SK-N-SH treated with all-trans-retinoic acid at 6 μM for 48 hours (cell line): ENCODE data around the gene CRABP1.

Experiments
- BACH2 ChIP-seq: fragments of 250-450 bp; sonication (Bioruptor Pico); IDR thresholded peaks from 2 replicates; pipeline ENCODE4 v1.9.0; 2021; ENCODE audit warnings: mild to moderate bottlenecking, borderline replicate concordance
- ESRRG ChIP-seq: fragments of 250-450 bp; sonication (Bioruptor Pico); IDR thresholded peaks from 2 replicates; pipeline ENCODE4 v1.6.1; 2021; ENCODE audit warnings: mild to moderate bottlenecking
- SNAI2 ChIP-seq: fragments of 250-450 bp; sonication (Bioruptor Pico); IDR thresholded peaks from 2 replicates; pipeline ENCODE4 v1.5.0; 2020; ENCODE audit warnings: mild to moderate bottlenecking, moderate library complexity
- ZFP3 ChIP-seq: fragments of 250-450 bp; sonication (Bioruptor Pico); IDR thresholded peaks from 2 replicates; pipeline ENCODE4 v1.5.0; 2020; ENCODE audit warnings: mild to moderate bottlenecking, moderate library complexity
- TF ChIP-seq, protein P1 (sequence below): fragments of 250-450 bp; sonication (Bioruptor Pico); IDR thresholded peaks from 2 replicates; pipeline ENCODE4 v1.5.1; 2020; ENCODE audit warnings: low read depth, mild to moderate bottlenecking, moderate library complexity
- TF ChIP-seq, protein P2 (sequence below): fragments of 250-450 bp; sonication (Bioruptor Pico); IDR thresholded peaks from 2 replicates; pipeline ENCODE4 v1.8.0; 2020; ENCODE audit warnings: mild to moderate bottlenecking, moderate library complexity, borderline replicate concordance

- TF ChIP-seq ZFP3 (no peak), BACH2 (CRISPR knock-in tag) (no peak), ESRRG (CRISPR knock-in tag) (no peak), SNAI2 (no peak)
- TF ChIP-seq, protein P1, sequence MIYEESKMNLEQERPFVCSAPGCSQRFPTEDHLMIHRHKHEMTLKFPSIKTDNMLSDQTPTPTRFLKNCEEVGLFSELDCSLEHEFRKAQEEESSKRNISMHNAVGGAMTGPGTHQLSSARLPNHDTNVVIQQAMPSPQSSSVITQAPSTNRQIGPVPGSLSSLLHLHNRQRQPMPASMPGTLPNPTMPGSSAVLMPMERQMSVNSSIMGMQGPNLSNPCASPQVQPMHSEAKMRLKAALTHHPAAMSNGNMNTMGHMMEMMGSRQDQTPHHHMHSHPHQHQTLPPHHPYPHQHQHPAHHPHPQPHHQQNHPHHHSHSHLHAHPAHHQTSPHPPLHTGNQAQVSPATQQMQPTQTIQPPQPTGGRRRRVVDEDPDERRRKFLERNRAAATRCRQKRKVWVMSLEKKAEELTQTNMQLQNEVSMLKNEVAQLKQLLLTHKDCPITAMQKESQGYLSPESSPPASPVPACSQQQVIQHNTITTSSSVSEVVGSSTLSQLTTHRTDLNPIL (CRISPR knock-in tag) = no peak
- TF ChIP-seq, protein P2, sequence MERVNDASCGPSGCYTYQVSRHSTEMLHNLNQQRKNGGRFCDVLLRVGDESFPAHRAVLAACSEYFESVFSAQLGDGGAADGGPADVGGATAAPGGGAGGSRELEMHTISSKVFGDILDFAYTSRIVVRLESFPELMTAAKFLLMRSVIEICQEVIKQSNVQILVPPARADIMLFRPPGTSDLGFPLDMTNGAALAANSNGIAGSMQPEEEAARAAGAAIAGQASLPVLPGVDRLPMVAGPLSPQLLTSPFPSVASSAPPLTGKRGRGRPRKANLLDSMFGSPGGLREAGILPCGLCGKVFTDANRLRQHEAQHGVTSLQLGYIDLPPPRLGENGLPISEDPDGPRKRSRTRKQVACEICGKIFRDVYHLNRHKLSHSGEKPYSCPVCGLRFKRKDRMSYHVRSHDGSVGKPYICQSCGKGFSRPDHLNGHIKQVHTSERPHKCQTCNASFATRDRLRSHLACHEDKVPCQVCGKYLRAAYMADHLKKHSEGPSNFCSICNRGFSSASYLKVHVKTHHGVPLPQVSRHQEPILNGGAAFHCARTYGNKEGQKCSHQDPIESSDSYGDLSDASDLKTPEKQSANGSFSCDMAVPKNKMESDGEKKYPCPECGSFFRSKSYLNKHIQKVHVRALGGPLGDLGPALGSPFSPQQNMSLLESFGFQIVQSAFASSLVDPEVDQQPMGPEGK (CRISPR knock-in tag) = no peak
Measured at GRCh38 chr15:78320183-78320582, 20.0 kb upstream of the CRABP1 start.
